Fibroblast of mammary gland (primary cell): ENCODE measurements around the gene AFP.

Experiments used
- DNase-seq: peaks from one replicate; pipeline ENCODE4 v3.0.0-alpha.2; 2010; ENCODE audit warnings: low read depth
- H3K4me3 ChIP-seq: 2 replicates; pipeline ENCODE4 v1.5.1; 2011; ENCODE audit warnings: low read depth, mild to moderate bottlenecking, low read length, moderate library complexity; ENCODE audit not compliant: control insufficient read depth
- CTCF ChIP-seq: conservative IDR thresholded peaks from 2 replicates; pipeline ENCODE4 v1.5.1; 2011; ENCODE audit warnings: low read depth, low read length, inconsistent platforms; ENCODE audit not compliant: control insufficient read depth, insufficient read depth

The AFP gene

GRCh38 chr4:73407227-73407673, 28.8 kb upstream of the AFP start:
- DNase-seq, result no peak
- no peak overlapping the region for H3K4me3 ChIP-seq
- no peak for TF ChIP-seq CTCF

- no peak for TF ChIP-seq CTCF
- H3K4me3 ChIP-seq, result no peak overlapping the region
- DNase-seq, result no peak
Observed at GRCh38 chr4:73408181-73408867, 27.7 kb upstream of the AFP start.

- no peak overlapping the region for H3K4me3 ChIP-seq
- TF ChIP-seq CTCF, result no peak
- no peak for DNase-seq
Observed at GRCh38 chr4:73409012-73409862, 26.8 kb upstream of the AFP start.

GRCh38 chr4:73409978-73410548, 26.0 kb upstream of the AFP start:
- TF ChIP-seq CTCF, result no peak
- no peak overlapping the region for H3K4me3 ChIP-seq
- no peak for DNase-seq

- DNase-seq, result no peak
- no peak overlapping the region for H3K4me3 ChIP-seq
- TF ChIP-seq CTCF, result no peak
Observed at GRCh38 chr4:73410916-73411730, 24.9 kb upstream of the AFP start.

- H3K4me3 ChIP-seq, result no peak overlapping the region
- no peak for TF ChIP-seq CTCF
- DNase-seq, result no peak
Observed at GRCh38 chr4:73411731-73412414, 24.1 kb upstream of the AFP start.
